Central memory CD8-positive, alpha-beta T cell (primary cell): ENCODE data around the gene NAT16.

Experiments used
- ATAC-seq: fragments of 150-1000 bp; cut with Tn5 transposase; replicated peaks from 2 replicates; pipeline ENCODE4 v1.10.0; 2022; ENCODE audit warnings: mild to moderate bottlenecking, moderate FRiP score, moderate number of reproducible peaks; ENCODE audit not compliant: poor library complexity, severe bottlenecking; ENCODE audit errors: extremely low read depth
- DNase-seq, 2 donors: peaks; one replicate each; pipeline ENCODE4 v3.0.0; 2021; ENCODE audit warnings: low spot score in 2 of 2
- H3K27ac Mint-ChIP-seq: one replicate; pipeline ENCODE4 v1.8.0; 2022; ENCODE audit warnings: low read depth, mild to moderate bottlenecking, moderate library complexity, mixed read lengths
- H3K27me3 Mint-ChIP-seq: one replicate; pipeline ENCODE4 v1.8.0; 2022; ENCODE audit warnings: mixed read lengths
- H3K36me3 Mint-ChIP-seq: one replicate; pipeline ENCODE4 v1.8.0; 2022; ENCODE audit warnings: mild to moderate bottlenecking, moderate library complexity, mixed read lengths; ENCODE audit not compliant: insufficient read depth
- H3K4me1 Mint-ChIP-seq: one replicate; pipeline ENCODE4 v1.8.0; 2022; ENCODE audit warnings: mixed read lengths
- H3K4me3 Mint-ChIP-seq: one replicate; pipeline ENCODE4 v1.8.0; 2022; ENCODE audit warnings: mild to moderate bottlenecking, moderate library complexity, mixed read lengths
- H3K9me3 Mint-ChIP-seq: one replicate; pipeline ENCODE4 v1.8.0; 2022; ENCODE audit warnings: mixed read lengths

The NAT16 gene

DNA sequence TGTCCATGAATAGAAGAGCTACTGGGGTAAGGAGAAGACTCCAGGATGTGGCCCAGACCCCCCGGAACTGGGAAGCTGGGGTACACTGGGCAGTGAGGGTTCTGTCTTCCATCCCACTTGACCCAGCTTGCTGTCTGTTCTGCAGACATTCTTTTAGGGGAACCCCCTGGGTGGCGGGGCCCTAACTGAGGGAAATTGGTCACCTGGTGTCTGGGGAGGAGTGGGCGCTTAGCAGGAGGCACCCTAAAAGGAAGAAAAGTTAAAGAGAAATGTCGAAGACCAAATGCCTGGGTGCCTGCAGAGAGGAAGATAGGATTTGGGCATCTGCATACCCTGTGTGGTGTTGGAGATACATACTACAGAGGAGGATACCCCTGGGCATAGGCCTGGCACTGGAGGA is 24.8 kb downstream of the NAT16 start:
- no peaks in the 10 kb centered on the region for H3K9me3 Mint-ChIP-seq
- no peak for DNase-seq
- H3K4me3 Mint-ChIP-seq = peak overlapping the region; percentile 81
- H3K27ac Mint-ChIP-seq = no peak overlapping the region
- peaks cover 11% of the 10 kb centered on the region for H3K36me3 Mint-ChIP-seq
- H3K27me3 Mint-ChIP-seq = peaks cover 8% of the 10 kb centered on the region
- H3K4me1 Mint-ChIP-seq = peaks cover 16% of the 10 kb centered on the region
- ATAC-seq = no peak

DNA sequence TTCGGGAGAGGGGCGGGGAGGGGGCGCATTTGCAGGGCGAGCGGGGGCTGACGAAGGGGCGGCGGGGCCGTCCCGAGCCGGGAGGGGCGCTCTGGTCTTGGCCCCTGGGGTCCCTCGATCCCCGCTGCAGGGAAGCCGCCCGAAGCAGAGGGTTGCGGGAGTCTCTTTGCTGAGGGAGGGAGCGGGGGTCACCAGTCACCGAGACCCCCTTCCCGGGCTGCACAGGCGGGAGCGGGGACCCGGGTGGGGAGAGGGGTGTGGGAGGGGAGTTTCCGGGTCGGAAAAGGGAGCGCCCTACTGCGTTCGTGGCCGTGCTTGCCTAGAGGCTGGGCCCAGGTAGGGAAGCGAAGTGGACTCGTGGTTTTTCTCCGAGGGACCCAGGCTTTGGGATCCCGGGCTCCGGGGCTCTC is 25.4 kb downstream of the NAT16 start:
- peaks cover 16% of the 10 kb centered on the region for H3K4me1 Mint-ChIP-seq
- ATAC-seq (no peak), DNase-seq (no peak)
- H3K4me3 Mint-ChIP-seq = peak overlapping the region; percentile 81
- peaks cover 11% of the 10 kb centered on the region for H3K36me3 Mint-ChIP-seq
- H3K9me3 Mint-ChIP-seq = no peaks in the 10 kb centered on the region
- H3K27me3 Mint-ChIP-seq = peaks cover 5% of the 10 kb centered on the region
- H3K27ac Mint-ChIP-seq = no peak overlapping the region

DNA sequence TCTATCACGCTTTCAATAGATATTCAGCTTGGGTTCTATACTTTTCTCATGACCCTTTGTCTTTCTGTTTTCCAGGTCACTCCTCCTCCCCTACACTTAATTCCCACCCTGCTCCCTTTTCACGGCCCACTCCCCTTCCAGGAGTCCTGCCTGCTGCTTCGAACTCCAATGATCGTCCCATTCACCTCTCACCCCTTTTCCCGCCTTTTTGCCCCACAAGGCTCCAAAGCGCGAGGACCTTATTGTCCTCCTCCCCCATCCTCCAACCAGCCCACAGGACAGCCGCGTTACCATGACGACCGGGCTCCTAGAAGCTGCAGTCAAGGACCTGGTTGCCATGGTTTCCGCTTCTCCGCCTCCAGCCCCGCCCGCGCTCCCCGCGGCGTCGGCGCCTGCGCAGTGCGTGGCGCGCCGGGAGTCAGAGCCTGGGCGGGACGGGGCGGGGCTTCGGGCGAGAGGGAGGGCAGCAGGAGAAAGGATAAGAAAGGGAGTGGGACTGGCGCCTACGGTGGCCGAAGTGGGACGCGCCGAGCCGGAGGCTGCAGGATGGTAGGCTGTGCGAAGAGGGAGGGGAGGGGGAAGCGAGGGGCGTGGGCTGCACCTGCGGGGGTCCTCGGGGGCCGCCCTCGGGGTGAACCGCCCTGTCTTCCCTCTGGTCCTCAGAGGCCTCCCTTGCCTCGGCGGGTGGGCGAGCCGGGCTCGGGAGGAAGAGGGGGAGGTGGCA is 26.0 kb downstream of the NAT16 start, which contains the start of gene AP1S1:
Gene AP1S1, plus strand, starts transcription at position 508 of the 724 bp plus-strand sequence. Its CDS starts 39 bp downstream, at position 547.
- Mint-ChIP-seq H3K9me3 (no peaks in the 10 kb centered on the region), H3K4me1 (peaks cover 16% of the 10 kb centered on the region), H3K27me3 (peaks cover 9% of the 10 kb centered on the region), H3K4me3 (peak within 1 kb of the TSS; percentile 81), H3K27ac (peak within 1 kb of the TSS; percentile 88), H3K36me3 (peaks cover 9% of the 10 kb centered on the region)
- DNase-seq = peak; percentile 72 to 77
- peak; percentile 90 for ATAC-seq

DNA sequence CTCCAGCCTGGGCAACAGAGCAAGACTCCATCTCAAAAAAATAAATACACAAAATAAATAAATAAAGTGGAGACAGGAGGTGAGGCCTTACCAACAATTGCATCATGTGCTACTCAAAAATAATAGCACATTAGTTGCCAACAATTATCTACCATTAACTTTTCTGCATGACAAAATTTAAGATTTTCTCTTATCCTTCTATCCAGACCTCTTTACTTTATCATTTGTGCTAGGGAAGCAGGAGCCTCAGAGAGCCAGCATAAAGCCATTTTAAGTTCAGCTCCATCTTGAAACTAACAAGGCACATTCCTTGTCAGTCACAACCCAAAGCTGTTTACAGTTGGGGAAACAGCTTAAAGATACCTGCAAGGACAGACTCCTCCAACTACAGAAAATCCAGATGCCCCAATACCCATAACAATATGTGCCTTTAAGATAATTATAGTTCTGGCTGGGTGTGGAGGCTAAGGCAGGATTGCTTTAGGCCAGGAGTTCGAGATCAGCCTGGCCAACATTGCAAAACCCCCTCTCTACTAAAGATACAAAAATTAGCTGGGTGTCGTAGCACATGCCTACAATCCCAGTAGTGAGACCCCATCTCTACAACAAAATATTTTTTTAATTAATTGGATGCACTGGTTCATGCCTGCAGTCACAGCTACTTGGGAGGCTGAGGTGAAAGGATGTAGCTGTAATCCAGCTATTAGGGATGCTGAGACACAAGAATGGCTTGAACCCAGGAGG is 28.0 kb downstream of the NAT16 start:
- no peak overlapping the region for H3K27ac Mint-ChIP-seq
- DNase-seq (no peak), ATAC-seq (no peak)
- H3K9me3 Mint-ChIP-seq = no peaks in the 10 kb centered on the region
- peaks cover 13% of the 10 kb centered on the region for H3K27me3 Mint-ChIP-seq
- no peak overlapping the region for H3K4me3 Mint-ChIP-seq
- peaks cover 16% of the 10 kb centered on the region for H3K4me1 Mint-ChIP-seq
- H3K36me3 Mint-ChIP-seq = peaks cover 5% of the 10 kb centered on the region

DNA sequence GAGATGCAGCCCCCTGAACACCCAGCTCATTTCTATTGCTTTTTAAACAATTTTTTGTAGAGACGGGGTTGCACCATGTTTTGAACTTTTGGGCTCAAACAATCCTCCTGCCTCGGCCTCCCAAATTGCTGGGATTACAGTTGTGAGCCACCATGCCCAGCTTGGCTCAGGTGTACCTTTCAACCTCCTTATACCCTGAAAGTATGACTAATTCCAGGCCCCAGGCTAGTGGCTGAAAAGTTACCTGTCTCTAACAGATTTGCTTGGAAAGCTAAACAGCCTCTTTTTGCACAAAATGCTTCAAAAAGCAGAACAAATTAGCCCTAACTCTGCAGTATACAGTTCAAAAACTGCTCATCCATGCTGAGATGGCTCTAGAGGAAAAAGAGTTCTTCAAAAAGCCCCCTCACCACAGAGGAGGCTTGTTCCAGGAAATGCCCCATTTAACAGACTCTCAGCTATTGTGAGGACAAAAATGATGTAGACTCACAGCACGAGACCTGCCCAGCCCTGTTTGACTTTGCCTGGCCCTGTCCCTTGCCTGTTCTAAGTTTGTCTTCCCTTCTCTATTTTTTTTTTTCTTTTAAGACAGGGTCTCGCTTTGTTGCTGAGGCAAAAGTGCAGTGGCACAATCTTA is 39.2 kb downstream of the NAT16 start:
- H3K36me3 Mint-ChIP-seq = no peaks in the 10 kb centered on the region
- ATAC-seq (no peak), DNase-seq (no peak)
- H3K4me1 Mint-ChIP-seq = peaks cover 21% of the 10 kb centered on the region
- H3K9me3 Mint-ChIP-seq = no peaks in the 10 kb centered on the region
- no peak overlapping the region for H3K4me3 Mint-ChIP-seq
- H3K27me3 Mint-ChIP-seq = peaks cover 40% of the 10 kb centered on the region
- no peak overlapping the region for H3K27ac Mint-ChIP-seq

DNA sequence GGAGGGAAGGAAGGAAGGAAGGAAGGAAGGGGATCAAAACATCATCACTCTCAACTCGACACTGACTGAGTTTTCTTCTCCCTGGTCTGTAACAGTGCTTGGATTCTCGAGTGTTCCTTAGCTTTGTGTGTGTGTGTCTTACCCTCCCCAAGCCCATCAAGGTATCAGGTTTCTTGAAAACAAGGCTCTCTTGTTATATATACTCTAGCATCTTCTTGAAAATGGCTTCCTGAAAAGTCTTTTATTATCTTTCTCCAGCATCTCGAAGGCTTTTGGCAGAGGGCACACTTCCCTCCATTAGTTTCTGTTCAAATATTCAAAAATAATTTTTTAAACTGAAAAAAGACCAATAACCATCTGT is 39.8 kb downstream of the NAT16 start:
- peaks cover 21% of the 10 kb centered on the region for H3K4me1 Mint-ChIP-seq
- DNase-seq (no peak), ATAC-seq (no peak)
- no peak overlapping the region for H3K4me3 Mint-ChIP-seq
- peaks cover 36% of the 10 kb centered on the region for H3K27me3 Mint-ChIP-seq
- no peaks in the 10 kb centered on the region for H3K36me3 Mint-ChIP-seq
- H3K27ac Mint-ChIP-seq = no peak overlapping the region
- H3K9me3 Mint-ChIP-seq = no peaks in the 10 kb centered on the region

DNA sequence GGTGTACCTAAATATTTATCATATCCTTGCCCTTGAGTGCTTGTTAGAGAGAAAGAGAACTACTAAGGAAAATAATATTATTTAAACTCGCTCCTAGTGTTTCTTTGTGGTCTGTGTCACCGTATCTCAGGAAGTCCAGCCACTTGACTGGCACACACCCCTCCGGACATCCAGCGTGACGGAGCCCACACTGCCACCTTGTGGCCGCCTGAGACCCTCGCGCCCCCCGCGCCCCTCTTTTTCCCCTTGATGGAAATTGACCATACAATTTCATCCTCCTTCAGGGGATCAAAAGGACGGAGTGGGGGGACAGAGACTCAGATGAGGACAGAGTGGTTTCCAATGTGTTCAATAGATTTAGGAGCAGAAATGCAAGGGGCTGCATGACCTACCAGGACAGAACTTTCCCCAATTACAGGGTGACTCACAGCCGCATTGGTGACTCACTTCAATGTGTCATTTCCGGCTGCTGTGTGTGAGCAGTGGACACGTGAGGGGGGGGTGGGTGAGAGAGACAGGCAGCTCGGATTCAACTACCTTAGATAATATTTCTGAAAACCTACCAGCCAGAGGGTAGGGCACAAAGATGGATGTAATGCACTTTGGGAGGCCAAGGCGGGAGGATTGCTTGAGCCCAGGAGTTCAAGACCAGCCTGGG is 41.8 kb downstream of the NAT16 start:
- Mint-ChIP-seq H3K27ac (peak overlapping the region; percentile 69), H3K27me3 (peaks cover 36% of the 10 kb centered on the region), H3K4me3 (peak overlapping the region; percentile 34), H3K36me3 (peaks cover 2% of the 10 kb centered on the region), H3K4me1 (peaks cover 12% of the 10 kb centered on the region), H3K9me3 (no peaks in the 10 kb centered on the region)
- DNase-seq (peak in 1 of 2 donors; percentile 55), ATAC-seq (peak; percentile 99)

DNA sequence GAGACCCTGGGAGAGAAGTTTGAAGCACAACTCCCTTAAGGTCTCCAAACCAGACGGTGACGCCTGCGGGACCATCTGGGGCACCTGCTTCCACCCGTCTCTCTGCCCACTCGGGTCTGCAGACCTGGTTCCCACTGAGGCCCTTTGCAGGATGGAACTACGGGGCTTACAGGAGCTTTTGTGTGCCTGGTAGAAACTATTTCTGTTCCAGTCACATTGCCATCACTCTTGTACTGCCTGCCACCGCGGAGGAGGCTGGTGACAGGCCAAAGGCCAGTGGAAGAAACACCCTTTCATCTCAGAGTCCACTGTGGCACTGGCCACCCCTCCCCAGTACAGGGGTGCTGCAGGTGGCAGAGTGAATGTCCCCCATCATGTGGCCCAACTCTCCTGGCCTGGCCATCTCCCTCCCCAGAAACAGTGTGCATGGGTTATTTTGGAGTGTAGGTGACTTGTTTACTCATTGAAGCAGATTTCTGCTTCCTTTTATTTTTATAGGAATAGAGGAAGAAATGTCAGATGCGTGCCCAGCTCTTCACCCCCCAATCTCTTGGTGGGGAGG is 42.4 kb downstream of the NAT16 start:
- Mint-ChIP-seq H3K4me1 (peaks cover 10% of the 10 kb centered on the region), H3K27ac (peak overlapping the region; percentile 69), H3K36me3 (peaks cover 2% of the 10 kb centered on the region), H3K9me3 (no peaks in the 10 kb centered on the region), H3K4me3 (peak overlapping the region; percentile 34), H3K27me3 (peaks cover 37% of the 10 kb centered on the region)
- DNase-seq = no peak
- no peak for ATAC-seq

DNA sequence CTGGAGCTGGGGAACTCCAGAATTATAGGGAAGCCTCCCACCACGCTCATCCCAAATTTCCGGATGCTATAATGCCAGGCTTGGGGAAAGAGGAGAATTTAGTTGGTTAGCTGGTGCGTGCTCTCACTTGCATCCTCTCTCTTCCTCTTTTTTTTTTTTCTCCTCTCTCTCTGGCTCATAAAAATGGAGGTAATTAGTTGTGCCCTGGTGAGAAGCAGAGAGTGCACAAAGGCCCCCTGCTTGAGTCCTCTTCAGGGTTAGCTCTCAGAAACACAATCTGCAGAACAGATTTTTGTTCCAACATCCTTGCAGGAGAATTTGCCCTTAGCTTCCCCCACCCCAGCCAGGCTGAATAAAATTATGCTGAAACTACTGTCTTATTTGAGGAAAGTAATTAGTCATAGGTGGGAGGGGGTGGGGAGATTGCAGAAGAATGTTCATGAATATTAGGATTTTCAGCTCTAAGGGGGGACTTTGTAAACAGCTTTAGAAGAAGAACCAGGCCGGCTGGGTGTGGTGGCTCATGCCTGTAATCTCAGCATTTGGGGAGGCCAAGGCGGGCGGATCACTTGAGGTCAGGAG is 45.6 kb downstream of the NAT16 start:
- Mint-ChIP-seq H3K27ac (peak overlapping the region; percentile 84), H3K27me3 (peaks cover 62% of the 10 kb centered on the region), H3K4me3 (no peak overlapping the region)

DNA sequence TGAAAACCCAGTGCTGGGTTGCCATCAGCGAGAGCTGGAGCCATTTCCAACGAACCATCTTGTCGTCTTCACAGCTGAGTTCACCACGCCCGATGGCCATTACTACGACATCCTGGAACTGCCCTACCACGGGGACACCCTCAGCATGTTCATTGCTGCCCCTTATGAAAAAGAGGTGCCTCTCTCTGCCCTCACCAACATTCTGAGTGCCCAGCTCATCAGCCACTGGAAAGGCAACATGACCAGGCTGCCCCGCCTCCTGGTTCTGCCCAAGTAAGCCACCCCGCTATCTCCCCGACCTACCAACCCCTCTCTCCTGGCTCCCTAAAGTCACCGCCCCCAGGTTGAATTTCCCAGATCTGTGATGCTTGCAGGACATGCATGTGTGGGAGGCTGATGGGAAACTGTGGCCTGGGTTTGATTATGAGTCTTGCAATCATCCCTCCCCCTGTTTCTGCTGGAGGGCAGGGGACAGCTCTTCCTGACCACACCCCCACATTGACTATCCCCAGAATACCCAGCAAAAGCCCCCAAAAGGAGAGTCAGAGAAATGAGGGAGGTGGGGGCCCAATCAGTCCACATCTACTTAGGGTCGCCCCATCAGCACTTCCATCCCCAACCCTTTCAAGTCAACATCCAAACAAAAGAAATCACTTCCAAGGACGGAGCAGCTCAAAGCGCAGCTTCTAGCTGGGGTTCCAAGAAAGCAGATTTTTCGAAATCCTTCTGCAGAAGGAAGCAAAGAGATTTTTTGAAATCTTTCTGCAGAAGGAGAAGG is 46.3 kb downstream of the NAT16 start:
- H3K9me3 Mint-ChIP-seq = no peaks in the 10 kb centered on the region
- no peak overlapping the region for H3K27ac Mint-ChIP-seq
- peaks cover 67% of the 10 kb centered on the region for H3K27me3 Mint-ChIP-seq
- no peak overlapping the region for H3K4me3 Mint-ChIP-seq
- peaks cover 2% of the 10 kb centered on the region for H3K36me3 Mint-ChIP-seq
- ATAC-seq = no peak
- no peak for DNase-seq
- H3K4me1 Mint-ChIP-seq = peaks cover 10% of the 10 kb centered on the region

More for the DNA sequence above, 45.6 kb downstream of the NAT16 start:
- ATAC-seq (no peak), DNase-seq (no peak)
- H3K9me3 Mint-ChIP-seq = no peaks in the 10 kb centered on the region
- peaks cover 2% of the 10 kb centered on the region for H3K36me3 Mint-ChIP-seq
- peaks cover 10% of the 10 kb centered on the region for H3K4me1 Mint-ChIP-seq
